Activated CD8-positive, alpha-beta memory T cell treated with anti-CD3 and anti-CD28 coated beads for 36 hours (primary cell): ENCODE data around the gene TLE3. TPM values are rescaled to one million over a fixed set of nuclear protein-coding genes. Genes with fewer than 3 reads are reported as not detected.

Experiments used
- CTCF ChIA-PET: fragments of 350-600 bp; sonication (Branson Sonifier 250); formaldehyde crosslinking; loops from one replicate; lab custom pipeline; 2021; ENCODE audit warnings: antibody characterized with exemption; lab: Charles Lee
- POLR2A ChIA-PET: fragments of 350-600 bp; sonication (Branson Sonifier 250); formaldehyde crosslinking; loops from one replicate; lab custom pipeline; 2021; ENCODE audit warnings: antibody characterized with exemption; lab: Charles Lee
- total RNA-seq, 2 experiments: library from RNA; stranded (reverse); gene quantifications; one replicate each; pipeline ENCODE4 v1.2.3, GENCODE V29; 2021

TLE3 gene
- total RNA-seq, 2 experiments from 2014 or later, result 80.4 to 85.7 TPM

GRCh38 chr15:70045045-70045444 lies 52.7 kb downstream of the TLE3 start:
- POLR2A ChIA-PET, result interaction anchor here (0.6 kb wide), 1 partner anchor 115 kb away, joined by 3 read pairs; no protein-coding TSS in a partner anchor
- CTCF ChIA-PET, result interaction anchor here (0.6 kb wide), 1 partner anchor 315 kb away, joined by 4 read pairs; no protein-coding TSS in a partner anchor

DNA sequence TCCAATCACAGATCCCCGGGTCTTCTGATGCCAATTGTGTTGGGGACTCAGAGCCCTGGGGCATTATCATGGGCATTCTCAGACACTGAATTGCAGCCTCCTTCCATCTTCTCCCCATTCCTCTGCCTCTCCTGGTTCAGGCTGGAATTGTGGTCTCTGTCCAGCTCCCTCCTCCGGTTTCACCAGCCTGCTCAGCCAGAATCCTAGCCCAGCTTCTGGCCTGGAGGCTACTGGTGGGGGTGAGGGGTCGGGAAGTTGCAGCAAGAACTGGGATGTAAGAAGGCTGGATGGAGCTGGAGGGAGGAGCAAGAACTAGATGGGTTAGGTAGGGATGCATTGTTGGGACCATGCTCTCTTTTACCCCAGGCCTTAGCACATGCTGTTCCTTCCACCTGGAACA lies 53.5 kb downstream of the TLE3 start:
- ChIA-PET POLR2A (no interaction called here), CTCF (no interaction called here)

DNA sequence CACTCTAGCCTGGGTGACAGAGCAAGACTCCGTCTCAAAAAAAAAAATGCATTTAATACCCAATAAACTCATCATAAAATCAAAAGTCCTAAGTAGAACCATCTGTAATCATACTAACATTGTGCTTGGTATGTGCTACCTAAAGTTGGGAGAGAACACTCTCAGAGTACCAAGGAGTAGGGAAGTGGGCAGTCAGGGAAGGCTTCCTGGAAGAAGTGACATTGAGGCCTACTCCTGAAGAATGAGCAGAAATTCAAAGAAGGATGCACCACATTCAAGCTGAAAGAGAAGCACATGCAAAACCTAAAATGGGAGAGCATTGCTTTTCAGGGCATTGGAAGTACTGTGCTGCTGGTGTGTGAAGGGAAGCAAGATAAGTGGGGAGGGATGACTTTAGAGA lies 54.1 kb downstream of the TLE3 start:
- ChIA-PET CTCF (no interaction called here), POLR2A (no interaction called here)

DNA sequence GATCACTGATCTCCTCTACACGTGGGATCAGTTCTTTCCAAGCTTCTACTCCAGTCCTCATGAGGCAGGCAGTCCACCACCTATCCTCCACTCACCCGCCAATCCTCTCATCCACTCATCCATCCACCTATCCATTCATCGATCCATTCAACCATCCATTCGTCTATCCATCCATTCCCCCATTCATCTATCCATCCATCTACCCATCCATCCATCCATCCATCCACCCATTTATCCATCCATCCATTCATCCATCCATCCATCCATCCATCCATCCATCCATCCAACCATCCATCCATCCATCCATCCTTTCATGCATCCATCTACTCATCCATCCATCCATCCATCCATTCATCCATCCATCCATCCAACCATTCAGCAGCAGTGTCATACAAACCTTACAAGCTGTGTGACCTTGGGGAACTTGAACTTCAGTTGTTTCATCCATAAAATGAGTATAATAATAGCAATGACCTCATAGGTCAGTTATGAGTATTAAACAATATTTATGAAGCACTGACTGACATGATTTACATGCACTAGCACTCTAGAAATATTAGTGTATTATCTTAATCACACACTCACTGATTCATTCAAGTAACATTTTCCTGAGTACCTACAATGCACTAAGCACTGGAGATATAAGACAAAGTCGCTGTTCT lies 55.0 kb downstream of the TLE3 start:
- POLR2A ChIA-PET, result no interaction called here
- CTCF ChIA-PET, result no interaction called here

DNA sequence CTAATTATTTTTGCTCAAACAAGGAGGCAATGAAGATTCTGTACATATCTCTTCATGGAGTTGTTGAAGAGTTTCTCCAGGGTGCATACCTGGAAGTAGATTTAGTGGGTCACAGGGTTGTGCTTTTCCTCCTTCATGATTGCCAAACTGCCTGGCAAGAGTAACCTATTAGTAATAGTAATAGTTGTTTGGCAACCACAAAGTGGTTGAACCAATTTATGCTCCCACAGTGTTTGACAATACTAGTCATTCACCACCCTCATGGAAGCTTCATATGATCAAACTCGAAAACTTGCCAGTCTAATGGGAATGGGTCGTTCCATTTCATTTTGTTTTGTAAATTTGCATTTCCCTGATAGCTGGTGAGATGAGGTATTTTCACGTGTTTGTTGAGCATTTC lies 57.8 kb downstream of the TLE3 start:
- ChIA-PET POLR2A (no interaction called here), CTCF (no interaction called here)

DNA sequence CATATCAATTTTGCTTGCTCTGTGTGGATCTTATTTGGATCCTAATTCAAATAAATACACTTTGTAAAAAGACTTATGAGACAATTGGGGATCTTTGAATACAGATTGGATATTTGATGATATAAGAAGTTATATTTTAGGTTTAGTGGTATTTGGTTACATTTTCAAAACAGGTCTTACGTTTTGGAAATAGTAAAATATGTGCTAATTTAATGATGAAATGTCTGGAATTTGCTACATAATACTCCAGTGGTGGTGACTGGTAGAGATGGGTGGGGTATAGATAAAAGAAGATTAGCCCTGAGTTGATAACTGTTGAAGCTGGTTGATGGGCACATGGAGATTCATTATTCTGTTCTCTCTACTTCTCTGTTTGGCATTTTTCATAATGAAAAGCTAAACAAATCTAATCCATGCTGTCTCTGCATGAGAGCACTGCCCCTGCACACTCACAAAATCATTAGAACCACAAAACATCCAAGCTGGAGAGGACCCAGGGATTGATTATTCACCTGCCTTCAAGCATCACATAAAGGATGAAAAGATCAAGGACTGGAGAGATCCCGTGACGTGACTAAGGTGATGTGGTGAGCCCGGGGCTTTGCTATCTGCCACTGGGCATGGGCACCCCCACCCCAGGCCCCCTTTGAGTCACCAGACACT lies 58.9 kb downstream of the TLE3 start:
- ChIA-PET CTCF (no interaction called here), POLR2A (no interaction called here)

GRCh38 chr15:70037292-70037640 lies 60.5 kb downstream of the TLE3 start:
- ChIA-PET POLR2A (no interaction called here), CTCF (no interaction called here)

DNA sequence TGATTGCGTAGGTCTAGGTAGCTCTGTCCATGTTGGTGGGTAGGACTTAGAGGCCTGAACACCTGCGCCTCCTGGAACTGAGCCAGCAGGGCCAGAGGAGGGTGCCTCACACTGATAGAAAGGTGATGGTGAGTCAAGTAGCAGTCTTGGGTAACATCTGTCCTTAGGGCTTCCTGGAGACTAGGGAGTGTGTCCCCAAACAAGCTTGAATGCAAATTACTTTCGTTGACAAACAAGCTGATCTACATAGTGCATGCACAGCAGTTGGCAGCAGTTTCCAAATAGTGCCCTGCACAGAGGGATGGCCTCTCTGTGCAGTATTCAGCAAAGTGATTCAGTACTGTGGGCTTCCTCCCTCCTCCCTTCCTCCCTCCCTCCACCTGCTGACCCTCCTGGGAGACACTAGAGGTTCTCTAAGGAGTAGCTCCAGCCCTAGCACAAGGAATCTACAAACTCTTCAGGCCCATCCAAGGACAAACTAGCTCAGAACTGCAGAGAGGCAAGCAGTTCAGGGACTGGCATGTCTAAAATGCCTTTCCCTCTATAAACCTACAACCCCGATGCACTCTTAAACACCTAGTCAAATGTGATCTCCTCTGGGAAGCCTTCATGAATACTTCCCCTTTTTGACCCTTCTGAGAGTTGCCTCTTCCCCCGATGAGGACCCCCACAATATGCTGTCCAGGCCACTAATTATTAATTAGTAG lies 61.0 kb downstream of the TLE3 start:
- POLR2A ChIA-PET, result no interaction called here
- CTCF ChIA-PET, result no interaction called here

GRCh38 chr15:70035719-70036077 lies 62.0 kb downstream of the TLE3 start:
- POLR2A ChIA-PET, result no interaction called here
- CTCF ChIA-PET, result no interaction called here

DNA sequence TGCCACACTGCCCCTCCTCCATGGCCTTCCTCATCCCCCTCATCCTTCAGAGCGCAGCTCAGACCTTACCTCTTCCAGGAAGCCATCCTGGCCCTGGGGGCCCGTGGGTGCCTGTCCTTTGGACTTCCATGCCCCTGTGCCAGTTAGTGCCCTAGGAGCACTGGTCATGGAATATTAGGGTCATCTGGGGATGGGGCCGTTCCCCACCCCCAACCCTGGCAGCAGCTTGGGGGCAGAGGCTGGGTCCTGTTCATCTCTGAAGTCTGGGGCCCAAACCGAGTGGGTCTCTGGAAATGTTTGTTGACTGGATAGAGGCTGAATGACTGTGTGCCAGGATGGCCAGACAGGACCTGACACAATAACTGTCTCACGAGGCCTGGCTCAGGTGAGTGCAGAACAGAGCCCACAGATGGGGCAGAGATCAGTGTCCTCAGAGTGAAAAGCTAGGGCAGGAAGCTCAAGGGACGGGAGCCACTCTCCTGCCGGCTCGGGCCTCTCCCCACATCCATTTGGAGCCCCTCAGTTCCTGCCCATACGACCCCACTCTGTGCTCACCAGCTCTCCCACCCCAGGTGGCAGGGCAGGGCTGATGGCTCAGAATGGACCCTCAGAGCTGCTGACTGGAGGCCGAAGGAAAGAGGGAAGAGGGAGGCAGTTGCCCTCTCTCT lies 62.5 kb downstream of the TLE3 start:
- POLR2A ChIA-PET, result interaction anchor here (0.6 kb wide), 1 partner anchor 513 kb away, joined by 3 read pairs; no protein-coding TSS in a partner anchor
- CTCF ChIA-PET, result interaction anchor here (0.9 kb wide), 1 partner anchor 11 kb away, joined by 4 read pairs; no protein-coding TSS in a partner anchor

GRCh38 chr15:70034596-70034995 lies 63.1 kb downstream of the TLE3 start:
- POLR2A ChIA-PET, result interaction anchor here (0.6 kb wide), 1 partner anchor 513 kb away, joined by 3 read pairs; no protein-coding TSS in a partner anchor
- CTCF ChIA-PET, result interaction anchor here (0.9 kb wide), 1 partner anchor 10 kb away, joined by 4 read pairs; no protein-coding TSS in a partner anchor

DNA sequence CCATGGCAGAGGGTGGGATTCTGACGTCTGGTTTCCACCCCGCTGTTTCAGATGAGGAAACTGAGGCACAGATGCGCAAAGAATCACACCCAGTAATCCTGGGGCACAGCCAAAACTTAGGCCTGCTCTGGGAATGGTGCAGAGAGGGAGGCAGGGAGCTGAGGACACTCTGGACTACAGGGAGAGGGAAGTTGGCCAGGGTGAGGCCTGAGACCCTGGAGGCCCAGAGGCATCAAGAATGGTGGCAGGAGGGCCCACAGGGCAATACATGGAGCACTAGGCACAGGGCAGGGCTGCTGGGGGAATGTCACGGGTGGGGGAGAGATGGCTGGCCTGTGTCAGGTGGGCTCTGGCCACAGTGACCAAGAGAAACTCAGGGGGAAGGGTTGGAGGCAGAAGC lies 63.6 kb downstream of the TLE3 start:
- POLR2A ChIA-PET, result no interaction called here
- CTCF ChIA-PET, result interaction anchor here (0.9 kb wide), 1 partner anchor 10 kb away, joined by 4 read pairs; no protein-coding TSS in a partner anchor

DNA sequence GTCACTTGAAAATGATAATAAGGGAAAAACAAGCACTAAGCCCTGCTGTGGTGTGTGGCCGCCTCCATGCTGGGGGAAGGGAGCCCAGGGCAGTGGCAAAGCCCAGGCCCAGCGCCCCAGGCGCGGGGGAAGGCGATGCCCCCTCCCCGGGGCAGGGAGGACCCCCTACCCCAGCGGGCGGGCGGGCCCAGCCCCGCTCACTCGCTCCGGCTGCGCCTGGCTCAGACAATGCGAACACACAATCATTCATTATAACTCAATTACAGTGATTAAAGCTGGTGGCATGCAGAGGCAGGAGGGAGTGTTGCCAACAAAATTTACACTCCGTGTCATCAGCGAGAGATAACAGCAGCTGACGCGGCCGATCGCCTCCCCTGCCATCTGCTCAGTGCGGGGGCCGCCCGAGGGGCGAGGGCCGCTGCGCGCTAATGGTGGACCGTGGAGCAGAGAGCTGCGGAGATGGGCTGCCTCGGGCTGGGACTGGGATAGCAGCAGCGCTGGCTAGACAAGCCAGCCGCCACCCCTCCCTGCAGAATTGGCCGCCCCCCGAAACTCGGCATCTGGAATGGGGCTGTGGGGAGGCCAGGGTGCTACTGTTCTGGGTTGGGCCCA lies 64.1 kb downstream of the TLE3 start:
- ChIA-PET POLR2A (no interaction called here), CTCF (no interaction called here)

DNA sequence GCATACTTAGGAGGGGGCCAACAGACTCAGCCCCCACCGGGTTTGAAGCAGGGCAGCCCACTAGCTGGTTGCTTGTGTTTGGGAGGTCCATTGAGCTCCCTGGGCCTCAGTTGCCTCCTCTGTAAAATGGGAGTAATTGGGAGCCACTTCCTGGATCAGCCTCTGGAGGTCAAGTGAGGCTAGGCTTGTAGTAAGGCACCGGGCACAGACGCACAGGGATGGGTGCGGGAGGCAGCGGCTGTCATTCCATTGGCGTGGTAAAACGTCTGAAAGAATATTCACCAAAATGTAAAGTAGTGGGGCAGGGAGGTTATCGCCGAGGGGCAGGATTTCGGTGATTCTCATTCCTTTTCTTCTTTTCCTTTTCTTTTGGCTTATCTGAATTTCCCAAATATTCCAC lies 64.6 kb downstream of the TLE3 start:
- ChIA-PET CTCF (no interaction called here), POLR2A (no interaction called here)

DNA sequence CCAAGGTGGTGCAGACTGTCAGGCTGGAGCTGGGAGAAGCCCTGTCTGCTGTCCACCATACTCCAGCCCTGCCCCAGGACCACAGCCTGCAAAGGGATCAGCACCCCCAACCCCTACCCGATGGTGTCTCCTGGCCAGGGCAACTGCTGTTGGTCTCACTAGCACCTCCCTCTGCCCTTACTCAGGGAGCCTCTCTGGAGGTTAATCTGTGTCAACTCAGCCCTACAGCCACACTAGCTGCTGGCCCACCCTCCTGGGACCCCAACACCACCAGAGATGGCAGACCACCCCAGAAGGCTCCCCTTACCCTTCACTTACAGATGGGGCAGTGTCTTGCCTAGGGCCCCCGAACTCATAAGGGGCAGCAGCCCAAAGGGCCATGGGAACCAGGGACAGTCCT lies 65.2 kb downstream of the TLE3 start:
- POLR2A ChIA-PET, result no interaction called here
- CTCF ChIA-PET, result interaction anchor here (1.4 kb wide), 1 partner anchor 10 kb away, joined by 3 read pairs; no protein-coding TSS in a partner anchor

DNA sequence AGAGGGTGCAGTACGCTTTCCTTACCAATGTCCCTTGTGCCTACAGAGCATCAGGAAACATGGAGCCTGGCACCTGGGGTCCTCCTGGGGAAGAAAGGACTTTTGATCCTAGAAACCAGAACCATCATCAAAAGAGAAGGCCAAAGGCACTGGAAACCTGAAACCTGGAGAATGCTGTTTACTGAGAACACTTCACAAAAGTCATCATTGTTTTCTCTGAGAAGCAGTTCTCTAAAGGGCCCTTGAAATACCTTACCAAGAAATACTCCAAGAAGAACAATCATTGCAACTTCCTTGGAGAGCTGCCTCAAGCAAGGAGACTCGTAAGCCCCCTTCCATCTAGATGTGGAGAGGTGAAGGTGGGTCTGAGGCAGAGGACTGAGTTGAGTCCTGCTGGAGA lies 66.0 kb downstream of the TLE3 start:
- POLR2A ChIA-PET, result no interaction called here
- CTCF ChIA-PET, result interaction anchor here (1.4 kb wide), 1 partner anchor 9 kb away, joined by 3 read pairs; no protein-coding TSS in a partner anchor

- POLR2A ChIA-PET, result no interaction called here
- CTCF ChIA-PET, result interaction anchor here (1.4 kb wide), 1 partner anchor 9 kb away, joined by 3 read pairs; no protein-coding TSS in a partner anchor
Observed at GRCh38 chr15:70031261-70031660, 66.5 kb downstream of the TLE3 start.

- POLR2A ChIA-PET, result no interaction called here
- CTCF ChIA-PET, result interaction anchor here (1.4 kb wide), 1 partner anchor 8 kb away, joined by 3 read pairs; no protein-coding TSS in a partner anchor
Observed at GRCh38 chr15:70030851-70031250, 66.9 kb downstream of the TLE3 start.

- POLR2A ChIA-PET, result no interaction called here
- CTCF ChIA-PET, result interaction anchor here (0.5 kb wide), 1 partner anchor 20 kb away, joined by 3 read pairs; no protein-coding TSS in a partner anchor
Observed at GRCh38 chr15:70029297-70029701, 68.4 kb downstream of the TLE3 start.
